ENCODE data around the gene TRMT44. TPM values are rescaled to one million over a fixed set of nuclear protein-coding genes. Genes with fewer than 3 reads are reported as not detected.

TRMT44 gene
- polyA plus RNA-seq, 1 donor (not counting 4 experiments of a cell fraction or from before 2014, with no cell fraction given), result 8.8 TPM

DNA sequence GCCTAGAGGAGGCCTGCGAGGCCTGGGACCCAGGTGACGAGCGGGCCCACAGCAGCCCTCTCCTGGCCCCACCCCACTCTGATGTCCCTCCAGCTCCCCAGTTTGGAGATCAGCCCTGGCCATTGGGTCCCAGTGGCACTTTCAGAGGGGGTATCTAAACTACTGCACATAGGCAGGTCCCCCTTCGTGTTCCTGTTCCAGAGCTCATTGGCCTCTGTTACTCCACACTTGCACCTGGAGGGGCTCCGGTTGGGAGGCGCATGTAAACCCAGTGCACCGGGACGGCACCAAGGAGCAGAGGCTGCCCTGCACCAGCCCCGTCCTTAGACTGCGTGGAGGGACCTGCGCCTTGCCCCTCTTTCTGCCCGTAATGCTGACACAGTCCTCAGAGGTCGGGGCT is 34.3 kb downstream of the TRMT44 start:
- peaks cover 2 to 24% of the 10 kb centered on the region in 2 experiments for H3K36me3 ChIP-seq (ENCODE audit: control insufficient read depth in 2 of 2, extremely low read depth in 1 of 2, insufficient read depth in 2 of 2, low read length in 2 of 2)
- no peak for DNase-seq (ENCODE audit: low read depth, low spot score)
- H3K9ac ChIP-seq (ENCODE audit: control insufficient read depth, extremely low read depth, insufficient read depth, low read length), result no peak overlapping the region
- H3K9me3 ChIP-seq (ENCODE audit: control insufficient read depth, low read depth, low read length), result no peaks in the 10 kb centered on the region
- no peaks in the 10 kb centered on the region for H3K27me3 ChIP-seq (ENCODE audit: control insufficient read depth, extremely low read depth, insufficient read depth, low read length)
- no peaks in the 10 kb centered on the region for H3K79me2 ChIP-seq (ENCODE audit: control insufficient read depth, insufficient read depth, low read length)
- H3K27ac ChIP-seq (ENCODE audit: control insufficient read depth, insufficient read depth, low read length), result no peak overlapping the region
- no peaks in the 10 kb centered on the region for H3K9me1 ChIP-seq (ENCODE audit: control insufficient read depth, extremely low read depth, insufficient read depth, low read length)
- no peak for TF ChIP-seq EZH2 (IDR thresholded peaks at IDR 0.05; ENCODE audit: low read length)
- TF ChIP-seq, protein P1, sequence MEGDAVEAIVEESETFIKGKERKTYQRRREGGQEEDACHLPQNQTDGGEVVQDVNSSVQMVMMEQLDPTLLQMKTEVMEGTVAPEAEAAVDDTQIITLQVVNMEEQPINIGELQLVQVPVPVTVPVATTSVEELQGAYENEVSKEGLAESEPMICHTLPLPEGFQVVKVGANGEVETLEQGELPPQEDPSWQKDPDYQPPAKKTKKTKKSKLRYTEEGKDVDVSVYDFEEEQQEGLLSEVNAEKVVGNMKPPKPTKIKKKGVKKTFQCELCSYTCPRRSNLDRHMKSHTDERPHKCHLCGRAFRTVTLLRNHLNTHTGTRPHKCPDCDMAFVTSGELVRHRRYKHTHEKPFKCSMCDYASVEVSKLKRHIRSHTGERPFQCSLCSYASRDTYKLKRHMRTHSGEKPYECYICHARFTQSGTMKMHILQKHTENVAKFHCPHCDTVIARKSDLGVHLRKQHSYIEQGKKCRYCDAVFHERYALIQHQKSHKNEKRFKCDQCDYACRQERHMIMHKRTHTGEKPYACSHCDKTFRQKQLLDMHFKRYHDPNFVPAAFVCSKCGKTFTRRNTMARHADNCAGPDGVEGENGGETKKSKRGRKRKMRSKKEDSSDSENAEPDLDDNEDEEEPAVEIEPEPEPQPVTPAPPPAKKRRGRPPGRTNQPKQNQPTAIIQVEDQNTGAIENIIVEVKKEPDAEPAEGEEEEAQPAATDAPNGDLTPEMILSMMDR (optimal IDR thresholded peaks at IDR 0.05 in 1 of 3, IDR thresholded peaks at IDR 0.05 in 1 of 3, conservative IDR thresholded peaks at IDR 0.05 in 1 of 3; ENCODE audit: extremely low read depth in 1 of 3, insufficient read depth in 2 of 3, low read length in 3 of 3), result no peak
- dilution Hi-C loops (cut with MboI; ENCODE audit: extremely low pct_ligation_motif_present, low sequenced_read_pairs), result no loop called here
- no peak overlapping the region for H2AFZ ChIP-seq (ENCODE audit: control insufficient read depth, low read length)
- FAIRE-seq, result no peak
- H3K4me1 ChIP-seq (ENCODE audit: control insufficient read depth, extremely low read depth, insufficient read depth, low read length), result no peaks in the 10 kb centered on the region
- no peaks in the 10 kb centered on the region for H4K20me1 ChIP-seq (ENCODE audit: control insufficient read depth, extremely low read depth, insufficient read depth, low read length)
- H3K4me2 ChIP-seq (ENCODE audit: control insufficient read depth, extremely low read depth, insufficient read depth, low read depth, low read length), result no peak overlapping the region
- no peak overlapping the region for H3K4me3 ChIP-seq (ENCODE audit: control insufficient read depth in 2 of 3, extremely low read depth in 1 of 3, insufficient read depth in 2 of 3, low read depth in 1 of 3, low read length in 3 of 3)

DNA sequence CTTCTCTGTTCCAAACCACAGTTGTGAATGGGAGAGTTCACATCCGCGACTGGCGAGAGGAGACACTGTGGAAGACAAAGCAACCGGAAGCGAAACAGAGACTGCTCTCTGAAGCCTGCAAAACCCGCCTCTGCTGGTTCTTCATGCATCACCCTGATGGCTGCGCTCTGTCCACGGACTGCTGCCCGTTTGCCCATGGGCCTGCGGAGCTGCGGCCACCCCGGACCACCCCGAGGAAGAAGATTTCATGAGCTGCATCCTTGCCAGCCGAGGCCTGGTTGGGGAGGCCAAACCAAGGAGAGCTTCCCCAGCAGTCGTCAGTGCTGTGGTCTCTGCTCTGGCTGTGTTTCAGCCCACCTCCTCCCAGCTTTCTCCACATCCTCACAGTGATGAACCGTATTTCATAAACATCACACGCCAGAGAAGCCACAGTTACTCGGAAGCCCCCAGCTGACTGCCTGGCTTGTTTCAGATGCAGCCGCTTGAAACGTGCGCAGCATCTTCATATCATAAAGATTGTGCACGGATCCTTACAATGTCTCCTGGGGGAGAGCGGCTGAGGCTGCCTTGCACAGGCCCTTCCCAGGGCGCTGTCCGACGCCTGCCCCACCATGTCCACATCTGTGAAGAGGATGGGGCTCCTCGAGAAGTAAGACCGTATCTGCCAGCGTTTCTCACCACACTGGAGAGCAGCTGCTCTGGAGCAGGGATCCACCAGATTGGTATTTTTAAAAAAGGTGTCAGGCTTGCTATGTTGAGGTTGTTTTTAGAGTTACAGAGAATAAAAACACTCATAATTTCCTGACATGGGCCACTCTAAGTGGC is 35.4 kb downstream of the TRMT44 start:
- Histone ChIP-seq H3K9me1 (ENCODE audit: control insufficient read depth, extremely low read depth, insufficient read depth, low read length) (no peaks in the 10 kb centered on the region), H3K4me3 (ENCODE audit: control insufficient read depth in 2 of 3, extremely low read depth in 1 of 3, insufficient read depth in 2 of 3, low read depth in 1 of 3, low read length in 3 of 3) (no peak overlapping the region), H4K20me1 (ENCODE audit: control insufficient read depth, extremely low read depth, insufficient read depth, low read length) (no peaks in the 10 kb centered on the region), H3K4me1 (ENCODE audit: control insufficient read depth, extremely low read depth, insufficient read depth, low read length) (no peaks in the 10 kb centered on the region), H2AFZ (ENCODE audit: control insufficient read depth, low read length) (no peak overlapping the region), H3K27ac (ENCODE audit: control insufficient read depth, insufficient read depth, low read length) (no peak overlapping the region), H3K79me2 (ENCODE audit: control insufficient read depth, insufficient read depth, low read length) (no peaks in the 10 kb centered on the region), H3K4me2 (ENCODE audit: control insufficient read depth, extremely low read depth, insufficient read depth, low read depth, low read length) (no peak overlapping the region), H3K27me3 (ENCODE audit: control insufficient read depth, extremely low read depth, insufficient read depth, low read length) (no peaks in the 10 kb centered on the region), H3K9me3 (ENCODE audit: control insufficient read depth, low read depth, low read length) (no peaks in the 10 kb centered on the region), H3K9ac (ENCODE audit: control insufficient read depth, extremely low read depth, insufficient read depth, low read length) (no peak overlapping the region), H3K36me3 (ENCODE audit: control insufficient read depth in 2 of 2, extremely low read depth in 1 of 2, insufficient read depth in 2 of 2, low read length in 2 of 2) (peaks cover 0 to 22% of the 10 kb centered on the region in 2 experiments)
- dilution Hi-C loops (cut with MboI; ENCODE audit: extremely low pct_ligation_motif_present, low sequenced_read_pairs), result no loop called here
- no peak for TF ChIP-seq EZH2 (IDR thresholded peaks at IDR 0.05; ENCODE audit: low read length)
- TF ChIP-seq, protein P1 (optimal IDR thresholded peaks at IDR 0.05 in 1 of 3, IDR thresholded peaks at IDR 0.05 in 1 of 3, conservative IDR thresholded peaks at IDR 0.05 in 1 of 3; ENCODE audit: extremely low read depth in 1 of 3, insufficient read depth in 2 of 3, low read length in 3 of 3), result no peak
- FAIRE-seq (no peak), DNase-seq (ENCODE audit: low read depth, low spot score) (no peak)
